NCI-H82 treated with DMSO at 0.1 percent for 48 hours (cell line): ENCODE measurements around the gene PFDN1.
"Not testable (repeated sequence)": the region's sequence is repeated elsewhere in the genome, so short reads cannot be mapped to it uniquely, and the experiment has no call there.

Source experiments
- DNase-seq: peaks from one replicate; lab custom pipeline; 2025; ENCODE audit not compliant: unreplicated experiment; lab: John Stamatoyannopoulos, UW

Gene PFDN1

GRCh38 chr5:140302786-140303639 lies at the start of gene PFDN1:
TSS of gene PFDN1 (minus strand) at chr5:140303101. CDS start at chr5:140303073, 28 bp downstream.
- peak; percentile 85 for DNase-seq

DNA sequence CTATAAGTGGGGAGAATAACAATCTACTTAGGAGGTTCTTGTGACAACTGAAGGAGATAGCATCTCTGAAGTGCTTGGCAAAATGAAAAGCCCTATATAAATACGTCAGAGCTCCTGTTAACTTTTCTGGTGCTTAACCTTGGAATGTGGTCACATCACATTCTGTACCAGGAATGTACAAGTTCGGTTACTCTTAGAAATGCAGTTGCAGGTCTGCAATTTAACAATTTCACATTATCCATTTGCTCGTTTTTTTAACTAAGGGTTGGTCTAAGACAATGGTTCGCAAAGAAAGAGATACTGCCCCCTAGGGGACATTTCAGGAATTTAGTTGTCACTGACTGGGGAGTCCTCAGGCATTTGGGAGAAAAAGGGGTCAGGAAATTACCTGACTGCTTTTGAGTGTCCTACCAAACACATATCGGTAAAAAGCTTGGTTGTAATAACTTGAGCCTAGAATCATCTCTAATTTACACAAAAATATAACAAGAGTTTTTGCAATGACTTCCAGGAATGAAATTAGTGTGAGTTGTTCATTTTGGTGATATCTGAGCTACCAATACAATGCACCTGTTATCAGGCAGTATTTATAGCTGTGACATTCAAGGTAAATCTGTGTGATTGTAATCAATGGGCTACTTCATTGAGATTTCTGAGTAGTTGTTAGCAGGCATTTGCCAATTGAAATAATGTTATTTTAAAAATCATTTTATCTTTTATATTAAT lies 48.9 kb upstream of the PFDN1 start:
- DNase-seq = peak; percentile 16

GRCh38 chr5:140349244-140349643 lies 46.3 kb upstream of the PFDN1 start:
- DNase-seq = no peak

GRCh38 chr5:140348104-140348503 lies 45.2 kb upstream of the PFDN1 start:
- no peak for DNase-seq

GRCh38 chr5:140347360-140347759 lies 44.5 kb upstream of the PFDN1 start:
- no peak for DNase-seq

DNA sequence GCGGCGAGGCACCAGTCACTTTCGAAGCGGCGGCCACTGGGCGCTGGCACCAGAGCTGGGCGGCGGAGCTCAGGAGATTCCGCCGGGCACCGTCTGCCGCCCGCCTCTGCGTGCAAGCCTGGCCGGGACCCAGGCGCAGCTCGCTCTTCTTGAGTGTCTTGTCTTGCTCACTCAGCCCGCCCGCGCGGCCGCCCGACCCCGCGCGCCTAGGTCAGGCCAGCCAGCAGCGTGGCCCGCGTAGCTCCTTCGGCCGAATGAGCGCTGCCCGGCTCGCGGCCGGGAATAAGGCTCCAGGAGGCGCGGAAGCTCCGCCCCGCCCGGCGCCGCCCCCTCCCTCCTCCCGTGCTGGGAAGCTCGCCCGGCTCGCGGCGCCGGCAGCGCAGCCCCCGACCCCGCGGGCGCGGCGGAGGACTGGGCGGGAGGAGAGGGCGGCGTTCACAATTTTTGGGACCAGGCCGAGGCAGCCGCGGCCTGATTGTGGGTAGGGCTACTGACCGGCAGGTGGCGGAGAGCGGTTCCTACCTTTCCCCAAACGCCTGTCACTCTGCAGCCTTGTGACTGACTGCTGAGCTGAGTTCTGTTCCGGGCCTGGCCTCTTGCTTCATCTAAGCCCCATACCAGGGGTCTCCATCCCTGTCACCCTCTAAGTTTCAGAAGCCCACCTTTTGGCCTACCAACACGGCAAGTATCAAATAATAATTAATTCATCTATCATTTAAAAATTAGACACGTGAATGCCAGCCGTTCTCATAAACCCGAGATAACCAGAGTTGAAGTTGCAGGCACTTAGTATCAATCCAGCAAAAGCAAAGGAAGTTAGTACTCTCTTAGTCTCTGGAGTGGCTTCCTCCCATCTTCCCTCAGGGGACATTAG lies 43.7 kb upstream of the PFDN1 start, which contains the start of gene HBEGF:
Gene HBEGF (minus strand): TSS at position 256 of the 874 bp plus-strand sequence. CDS start 275 bp downstream, outside the sequence.
- peak; percentile 6 for DNase-seq

GRCh38 chr5:140345919-140346347 lies 43.0 kb upstream of the PFDN1 start:
- DNase-seq = no peak

- no peak for DNase-seq
Observed at GRCh38 chr5:140344683-140345423, 42.0 kb upstream of the PFDN1 start.

DNA sequence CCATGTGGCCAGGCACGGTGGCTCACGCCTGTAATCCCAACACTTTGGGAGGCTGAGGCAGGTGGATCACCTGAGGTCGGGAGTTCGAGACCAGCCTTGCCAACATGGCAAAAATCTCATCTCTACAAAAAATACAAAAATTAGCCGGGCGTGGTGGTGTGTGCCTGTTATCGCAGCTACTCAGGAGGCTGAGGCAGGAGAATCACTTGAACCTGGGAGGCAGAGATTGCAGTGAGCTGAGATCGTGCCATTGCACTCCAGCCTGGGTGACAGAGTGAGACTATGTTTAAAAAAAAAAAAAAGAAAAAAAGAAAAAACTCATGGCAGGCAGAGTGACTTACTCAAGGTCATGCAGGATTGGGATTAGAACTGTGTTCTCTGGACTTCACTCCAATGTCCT lies 40.9 kb upstream of the PFDN1 start:
- DNase-seq = not testable (repeated sequence)

DNA sequence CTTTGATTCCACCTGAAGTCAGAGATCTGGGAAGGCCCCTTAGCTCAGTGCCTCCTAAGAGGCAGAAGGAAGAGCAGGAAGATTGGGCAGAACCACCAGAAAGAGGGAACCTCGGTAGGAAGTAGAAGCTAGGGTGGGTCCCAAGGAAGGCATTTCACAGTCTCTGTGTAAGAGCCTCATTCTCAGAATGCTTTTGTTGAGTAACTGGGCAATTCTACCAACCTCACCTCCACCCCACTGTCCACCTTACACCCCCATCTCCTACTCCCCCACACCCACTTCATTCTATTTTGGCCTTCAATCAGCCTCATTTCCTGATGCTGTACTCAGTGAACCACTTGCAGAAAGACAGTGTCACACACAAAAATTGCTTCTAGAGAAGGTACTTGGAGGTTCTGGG lies 40.0 kb upstream of the PFDN1 start:
- no peak for DNase-seq

DNA sequence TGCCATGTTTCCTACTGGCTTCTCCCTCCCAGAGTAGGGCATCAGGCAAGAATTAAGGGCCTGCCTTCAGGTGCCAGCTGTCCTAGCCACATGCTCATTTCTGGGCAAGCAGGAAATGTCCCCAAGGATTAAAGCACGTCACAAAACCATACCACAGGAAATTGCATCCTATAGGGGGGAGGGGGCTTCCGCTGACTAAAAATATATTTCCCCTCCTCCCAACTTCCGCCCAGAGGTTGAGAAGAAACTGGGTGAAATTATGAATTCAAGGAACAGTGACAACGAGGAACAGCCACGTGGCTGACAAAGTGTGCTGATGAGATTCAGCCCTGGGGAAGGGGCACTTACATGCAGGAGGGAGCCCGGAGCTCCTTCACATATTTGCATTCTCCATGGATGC lies 39.4 kb upstream of the PFDN1 start:
- DNase-seq = no peak

- no peak for DNase-seq
Observed at GRCh38 chr5:140341591-140341990, 38.7 kb upstream of the PFDN1 start.

- DNase-seq = no peak
Observed at GRCh38 chr5:140340605-140341121, 37.8 kb upstream of the PFDN1 start.

DNA sequence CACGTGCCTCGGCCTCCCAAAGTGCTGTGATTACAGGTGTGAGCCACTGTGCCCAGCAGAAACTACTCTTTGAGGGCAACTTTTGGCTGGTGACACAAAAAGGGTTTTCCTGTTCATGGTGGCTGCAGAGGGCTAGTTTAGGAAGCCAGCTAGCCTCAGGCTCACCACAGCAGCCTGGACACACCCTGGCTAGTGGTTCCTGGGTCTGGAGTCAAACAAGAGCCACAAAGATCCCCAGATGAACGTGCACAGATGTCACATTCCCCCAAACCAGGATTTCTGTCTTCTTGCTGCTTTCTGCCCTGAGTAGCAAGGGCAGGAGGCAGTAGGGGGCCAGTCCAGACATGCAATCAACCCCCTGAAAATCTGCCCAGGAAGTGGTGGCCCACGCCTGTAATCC lies 36.7 kb upstream of the PFDN1 start:
- DNase-seq = no peak

- no peak for DNase-seq
Observed at GRCh38 chr5:140338908-140339307, 36.0 kb upstream of the PFDN1 start.

- no peak for DNase-seq
Observed at GRCh38 chr5:140338336-140338735, 35.4 kb upstream of the PFDN1 start.

GRCh38 chr5:140337880-140338279 lies 35.0 kb upstream of the PFDN1 start:
- no peak for DNase-seq

DNA sequence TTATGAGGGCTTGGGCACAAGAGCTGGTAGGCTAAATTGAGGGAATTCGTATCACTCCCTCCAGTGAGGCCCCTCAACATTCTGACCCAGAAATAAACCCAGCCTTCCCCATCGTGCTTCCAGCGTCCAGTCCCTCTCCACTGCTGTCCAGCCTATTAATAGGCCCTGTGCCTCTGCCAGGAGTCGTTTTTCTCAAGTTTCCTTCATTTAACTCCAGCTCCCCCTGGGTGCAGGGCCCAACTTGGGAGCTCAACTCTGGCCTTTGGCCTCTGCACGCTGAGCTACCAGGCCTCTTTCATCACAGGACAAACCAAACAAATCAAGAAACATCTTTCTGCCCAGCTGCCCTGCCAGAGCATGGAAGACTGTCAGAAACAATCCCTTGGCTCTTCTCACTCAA lies 33.5 kb upstream of the PFDN1 start:
- DNase-seq = no peak

- DNase-seq = no peak
Observed at GRCh38 chr5:140331638-140332037, 28.7 kb upstream of the PFDN1 start.
